ENCODE measurements around the gene PPP1R18. TPM values are rescaled to one million over a fixed set of nuclear protein-coding genes. Genes with fewer than 3 reads are reported as not detected.

PPP1R18 gene
- total and polyA plus RNA-seq, 9 of the 15 experiments (the other 6 are each of a cell fraction or from before 2014, with no cell fraction given): 12.0 to 99.2 (median 42.6) TPM

GRCh38 chr6:30686908-30687658 lies 638 bp upstream of the PPP1R18 start (continued):
- peak; percentile 64; the same call in 1 of the 2 replicates for TF ChIP-seq VEZF1 (CRISPR knock-in tag; IDR thresholded peaks at IDR 0.05)
- TF ChIP-seq GTF2F1 (IDR thresholded peaks at IDR 0.05; ENCODE audit: low read depth, low read length): no peak
- TF ChIP-seq, protein P1, sequence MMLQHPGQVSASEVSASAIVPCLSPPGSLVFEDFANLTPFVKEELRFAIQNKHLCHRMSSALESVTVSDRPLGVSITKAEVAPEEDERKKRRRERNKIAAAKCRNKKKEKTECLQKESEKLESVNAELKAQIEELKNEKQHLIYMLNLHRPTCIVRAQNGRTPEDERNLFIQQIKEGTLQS (IDR thresholded peaks at IDR 0.05): peak; percentile 67
- TF ChIP-seq, protein P1 (CRISPR knock-in tag; conservative IDR thresholded peaks at IDR 0.05): 0 out of 2 replicates have a peak, but pooled peaks have one; percentile 41
- TF ChIP-seq UBTF (IDR thresholded peaks at IDR 0.05; ENCODE audit: borderline replicate concordance in 1 of 2, low read depth in 2 of 2, low read length in 2 of 2): peak; percentile 31 to 49
- TF ChIP-seq HCFC1 (IDR thresholded peaks at IDR 0.05; ENCODE audit: low read depth, low read length): no peak
- TF ChIP-seq BRF2 (IDR thresholded peaks at IDR 0.05; ENCODE audit: borderline replicate concordance, insufficient read depth, insufficient read length): no peak
- TF ChIP-seq HNRNPH1 (optimal IDR thresholded peaks at IDR 0.05; ENCODE audit: low read depth, low read length): no peak
- no peak for TF ChIP-seq FOXA1 (IDR thresholded peaks at IDR 0.05; ENCODE audit: borderline replicate concordance)
- TF ChIP-seq ZKSCAN8 (CRISPR knock-in tag; IDR thresholded peaks at IDR 0.05): no peak
- TF ChIP-seq, protein P2, sequence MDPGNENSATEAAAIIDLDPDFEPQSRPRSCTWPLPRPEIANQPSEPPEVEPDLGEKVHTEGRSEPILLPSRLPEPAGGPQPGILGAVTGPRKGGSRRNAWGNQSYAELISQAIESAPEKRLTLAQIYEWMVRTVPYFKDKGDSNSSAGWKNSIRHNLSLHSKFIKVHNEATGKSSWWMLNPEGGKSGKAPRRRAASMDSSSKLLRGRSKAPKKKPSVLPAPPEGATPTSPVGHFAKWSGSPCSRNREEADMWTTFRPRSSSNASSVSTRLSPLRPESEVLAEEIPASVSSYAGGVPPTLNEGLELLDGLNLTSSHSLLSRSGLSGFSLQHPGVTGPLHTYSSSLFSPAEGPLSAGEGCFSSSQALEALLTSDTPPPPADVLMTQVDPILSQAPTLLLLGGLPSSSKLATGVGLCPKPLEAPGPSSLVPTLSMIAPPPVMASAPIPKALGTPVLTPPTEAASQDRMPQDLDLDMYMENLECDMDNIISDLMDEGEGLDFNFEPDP (CRISPR knock-in tag; IDR thresholded peaks at IDR 0.05): 0 out of 2 replicates have a peak, but pooled peaks have one; percentile 7
- no peak; the same call in 1 of the 2 replicates for TF ChIP-seq GMEB1 (CRISPR knock-in tag; IDR thresholded peaks at IDR 0.05)
- TF ChIP-seq SP2 (IDR thresholded peaks at IDR 0.05; ENCODE audit: extremely low read depth, low read depth, low read length, poor library complexity, severe bottlenecking): no peak
- TF ChIP-seq, protein P3, sequence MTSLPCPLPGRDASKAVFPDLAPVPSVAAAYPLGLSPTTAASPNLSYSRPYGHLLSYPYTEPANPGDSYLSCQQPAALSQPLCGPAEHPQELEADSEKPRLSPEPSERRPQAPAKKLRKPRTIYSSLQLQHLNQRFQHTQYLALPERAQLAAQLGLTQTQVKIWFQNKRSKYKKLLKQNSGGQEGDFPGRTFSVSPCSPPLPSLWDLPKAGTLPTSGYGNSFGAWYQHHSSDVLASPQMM (CRISPR knock-in tag; IDR thresholded peaks at IDR 0.05): no peak
- TF ChIP-seq EHMT2 (IDR thresholded peaks at IDR 0.05): no peak
- no peak for TF ChIP-seq ZSCAN32 (CRISPR knock-in tag; IDR thresholded peaks at IDR 0.05)
